Neural cell (in vitro differentiated cells): ENCODE results near the gene TRERF1.

Experiments
- EP300 ChIP-seq: fragments of 450-650 bp; conservative IDR thresholded peaks from 2 replicates; pipeline ENCODE4 v1.6.1; 2014; ENCODE audit warnings: antibody characterized with exemption, mild to moderate bottlenecking, moderate library complexity; ENCODE audit not compliant: poor library complexity, severe bottlenecking
- EZH2 ChIP-seq: fragments of 200-600, 300-800 bp; shearing (Covaris generic), sonication (generic); IDR thresholded peaks from 2 replicates; pipeline ENCODE4 v1.6.1; 2014; ENCODE audit warnings: antibody characterized with exemption, low read length, borderline replicate concordance, mild to moderate bottlenecking; ENCODE audit not compliant: insufficient read depth, poor library complexity, severe bottlenecking
- REST ChIP-seq: IDR thresholded peaks from 2 replicates; pipeline ENCODE4 v1.6.1; 2012; ENCODE audit warnings: borderline replicate concordance
- TAF1 ChIP-seq: IDR thresholded peaks from 2 replicates; pipeline ENCODE4 v1.6.1; 2012; ENCODE audit warnings: low read depth
- TF ChIP-seq, protein P1 (sequence below): fragments of 450-650 bp; IDR thresholded peaks from 2 replicates; pipeline ENCODE4 v1.5.1; 2014; ENCODE audit warnings: antibody characterized with exemption, mild to moderate bottlenecking, moderate library complexity; ENCODE audit not compliant: poor library complexity, severe bottlenecking

DNA sequence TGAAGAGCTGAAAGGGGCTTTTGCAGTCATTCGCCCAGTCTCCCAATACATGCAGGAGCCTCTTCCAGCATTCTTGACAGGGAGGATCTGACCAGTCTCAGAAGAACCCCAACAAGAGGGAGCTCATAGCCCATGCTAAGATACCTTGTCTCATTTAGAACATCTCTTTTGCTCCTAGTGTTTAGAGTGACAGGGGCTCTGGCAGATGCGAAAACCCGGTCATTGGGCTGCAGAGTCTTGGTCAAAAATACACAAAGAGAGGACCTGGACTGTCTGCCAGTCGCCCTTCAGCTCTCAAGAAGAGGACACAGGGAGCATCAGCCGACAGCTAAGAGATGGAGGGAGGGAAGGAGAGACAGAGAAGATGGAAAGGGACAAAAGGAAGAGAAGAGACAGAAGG is 257.7 kb downstream of the TRERF1 start:
- TF ChIP-seq, protein P1, sequence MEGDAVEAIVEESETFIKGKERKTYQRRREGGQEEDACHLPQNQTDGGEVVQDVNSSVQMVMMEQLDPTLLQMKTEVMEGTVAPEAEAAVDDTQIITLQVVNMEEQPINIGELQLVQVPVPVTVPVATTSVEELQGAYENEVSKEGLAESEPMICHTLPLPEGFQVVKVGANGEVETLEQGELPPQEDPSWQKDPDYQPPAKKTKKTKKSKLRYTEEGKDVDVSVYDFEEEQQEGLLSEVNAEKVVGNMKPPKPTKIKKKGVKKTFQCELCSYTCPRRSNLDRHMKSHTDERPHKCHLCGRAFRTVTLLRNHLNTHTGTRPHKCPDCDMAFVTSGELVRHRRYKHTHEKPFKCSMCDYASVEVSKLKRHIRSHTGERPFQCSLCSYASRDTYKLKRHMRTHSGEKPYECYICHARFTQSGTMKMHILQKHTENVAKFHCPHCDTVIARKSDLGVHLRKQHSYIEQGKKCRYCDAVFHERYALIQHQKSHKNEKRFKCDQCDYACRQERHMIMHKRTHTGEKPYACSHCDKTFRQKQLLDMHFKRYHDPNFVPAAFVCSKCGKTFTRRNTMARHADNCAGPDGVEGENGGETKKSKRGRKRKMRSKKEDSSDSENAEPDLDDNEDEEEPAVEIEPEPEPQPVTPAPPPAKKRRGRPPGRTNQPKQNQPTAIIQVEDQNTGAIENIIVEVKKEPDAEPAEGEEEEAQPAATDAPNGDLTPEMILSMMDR: no peak
- no peak for TF ChIP-seq EP300
- no peak for TF ChIP-seq REST
- TF ChIP-seq TAF1: no peak
- TF ChIP-seq EZH2: no peak
